ENCODE results near the gene LMCD1.
A peak's percentile ranks its signal among the peaks of the same experiment; 100 is the strongest.

LMCD1 gene

DNA sequence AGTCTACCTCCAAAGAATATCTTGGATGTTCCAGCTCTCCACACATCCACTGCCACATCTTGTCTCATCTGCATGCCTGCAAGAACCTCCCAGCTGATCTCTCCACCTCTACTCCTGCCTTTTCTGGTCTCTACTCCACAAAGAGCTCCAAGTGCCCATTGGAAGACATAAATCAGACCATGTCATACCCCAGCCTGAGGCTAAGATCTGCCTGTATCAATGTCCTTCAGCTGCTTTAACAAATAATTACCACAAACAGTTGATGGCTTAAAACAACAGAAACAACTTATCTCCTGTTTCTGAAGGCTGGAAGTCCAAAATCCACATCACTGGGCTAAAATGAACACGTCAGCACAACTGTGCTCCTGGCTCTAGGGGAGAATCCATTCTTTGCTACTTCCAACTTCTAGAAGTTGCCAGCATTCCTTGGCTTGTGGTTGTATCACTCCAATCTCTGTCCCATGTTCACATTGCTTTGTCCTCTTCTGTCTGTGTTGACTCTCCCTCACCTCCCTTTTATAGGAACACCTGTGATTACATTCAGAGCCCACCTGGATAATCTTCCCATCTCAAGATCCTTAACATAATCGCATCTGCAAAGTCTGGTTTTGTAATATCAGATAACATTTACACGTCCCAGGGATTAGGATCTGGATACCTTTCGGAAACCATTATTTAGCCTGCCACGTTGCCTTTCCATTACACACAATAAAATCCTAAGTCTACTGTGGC lies 17.0 kb upstream of the LMCD1 start:
- DNase-seq (ENCODE audit: low read depth in 2 of 2), result no peak

GRCh38 chr3:8485141-8485870 lies 16.3 kb upstream of the LMCD1 start:
- DNase-seq (ENCODE audit: low read depth in 2 of 2), result no peak

- no peak for DNase-seq (ENCODE audit: low read depth in 2 of 2)
Observed at GRCh38 chr3:8485943-8486342, 15.7 kb upstream of the LMCD1 start.

- no peak for DNase-seq (ENCODE audit: low read depth in 2 of 2)
Observed at GRCh38 chr3:8486434-8486833, 15.2 kb upstream of the LMCD1 start.

GRCh38 chr3:8486936-8487335 lies 14.7 kb upstream of the LMCD1 start:
- DNase-seq (ENCODE audit: low read depth in 2 of 2), result no peak

GRCh38 chr3:8488411-8488810 lies 13.2 kb upstream of the LMCD1 start:
- no peak for DNase-seq (ENCODE audit: low read depth in 2 of 2)

DNA sequence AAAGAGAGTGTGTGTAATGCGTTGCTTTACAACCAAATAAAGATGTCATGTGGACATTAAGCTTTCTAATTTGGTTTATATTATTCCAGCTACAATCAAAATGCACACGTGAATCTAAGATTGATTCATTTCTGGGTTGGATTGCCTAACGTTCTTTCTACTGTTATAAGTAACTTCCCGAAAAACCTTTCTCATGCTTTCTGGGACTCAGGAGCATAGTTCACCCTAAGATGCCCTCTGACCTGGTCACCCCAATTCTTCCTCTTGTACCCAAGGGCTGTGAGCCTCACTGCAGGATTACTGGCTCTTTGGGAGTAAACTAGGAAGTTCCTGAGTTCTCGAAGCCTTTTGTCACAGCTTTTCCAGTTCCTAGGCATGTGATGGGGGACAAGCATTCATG lies 12.7 kb upstream of the LMCD1 start:
- no peak for DNase-seq (ENCODE audit: low read depth in 2 of 2)

GRCh38 chr3:8489278-8489792 lies 12.3 kb upstream of the LMCD1 start:
- DNase-seq (ENCODE audit: low read depth in 2 of 2), result no peak

DNA sequence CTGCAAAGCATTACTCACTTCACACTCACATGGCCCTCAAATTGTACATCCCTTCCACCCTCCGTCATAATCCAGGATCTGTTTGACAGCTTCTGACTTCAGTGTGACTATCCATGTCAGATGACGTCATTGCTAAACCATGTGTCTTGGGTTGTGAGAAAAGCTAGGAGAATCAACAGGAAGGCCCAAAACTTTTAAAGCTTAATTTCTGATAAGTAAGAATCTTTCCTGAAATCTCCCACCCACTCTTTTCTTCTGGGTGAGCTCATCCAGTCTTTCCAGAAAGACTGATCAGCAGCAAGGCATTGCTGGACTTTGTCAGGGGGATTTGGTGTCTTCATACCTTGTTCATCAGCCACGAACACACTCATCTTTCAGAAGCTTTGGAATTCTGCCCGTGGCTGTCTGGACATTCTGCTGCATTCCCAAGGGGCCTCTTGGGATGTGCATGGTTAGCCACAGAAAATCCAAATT lies 11.5 kb upstream of the LMCD1 start:
- no peak for DNase-seq (ENCODE audit: low read depth in 2 of 2)

GRCh38 chr3:8491271-8492144 lies 10.1 kb upstream of the LMCD1 start:
- DNase-seq (ENCODE audit: low read depth in 2 of 2), result no peak

- no peak for DNase-seq (ENCODE audit: low read depth in 2 of 2)
Observed at GRCh38 chr3:8492744-8493511, 8.7 kb upstream of the LMCD1 start.

DNA sequence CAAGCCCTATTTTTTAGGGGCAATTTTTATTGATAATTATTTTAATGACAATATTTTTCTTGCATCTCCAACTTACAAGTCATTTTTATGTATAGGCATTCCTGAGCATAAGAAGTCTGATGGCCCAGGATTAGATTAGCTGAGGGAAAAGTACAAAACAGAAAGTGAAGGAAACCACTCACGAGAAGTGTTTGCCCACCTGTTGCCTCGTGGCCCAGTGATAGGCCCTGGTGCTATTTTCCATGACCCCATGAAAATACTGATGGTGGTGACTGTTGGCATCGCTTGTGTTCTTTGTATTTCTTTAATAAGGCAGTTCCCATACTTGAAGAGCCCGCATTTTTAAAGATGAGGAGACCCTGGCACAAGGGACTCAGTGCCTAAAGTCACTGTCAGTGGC lies 7.9 kb upstream of the LMCD1 start:
- DNase-seq (ENCODE audit: low read depth in 2 of 2), result no peak

GRCh38 chr3:8494327-8494726 lies 7.3 kb upstream of the LMCD1 start:
- DNase-seq (ENCODE audit: low read depth in 2 of 2), result no peak

DNA sequence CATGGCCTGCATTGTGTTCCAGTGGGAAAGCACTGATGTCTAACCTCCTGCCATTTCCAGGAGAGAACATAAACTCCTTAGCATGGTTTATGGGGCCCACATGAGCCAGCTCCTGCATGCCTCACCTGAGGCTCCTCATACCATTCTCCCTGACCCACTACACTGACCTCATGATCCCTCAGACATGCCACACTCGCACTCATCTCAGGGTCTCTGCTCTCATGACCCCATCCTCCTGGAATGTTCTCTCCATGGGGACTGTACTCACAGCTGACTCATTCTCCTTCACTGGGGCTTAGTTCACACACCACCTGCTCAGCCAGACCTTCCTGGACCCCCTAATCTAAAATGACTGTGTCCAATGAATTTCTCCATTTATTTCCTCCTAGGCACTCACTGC lies 4.0 kb upstream of the LMCD1 start:
- DNase-seq (ENCODE audit: low read depth in 2 of 2), result no peak

GRCh38 chr3:8499181-8499611 lies 2.4 kb upstream of the LMCD1 start:
- DNase-seq (ENCODE audit: low read depth in 2 of 2), result no peak

DNA sequence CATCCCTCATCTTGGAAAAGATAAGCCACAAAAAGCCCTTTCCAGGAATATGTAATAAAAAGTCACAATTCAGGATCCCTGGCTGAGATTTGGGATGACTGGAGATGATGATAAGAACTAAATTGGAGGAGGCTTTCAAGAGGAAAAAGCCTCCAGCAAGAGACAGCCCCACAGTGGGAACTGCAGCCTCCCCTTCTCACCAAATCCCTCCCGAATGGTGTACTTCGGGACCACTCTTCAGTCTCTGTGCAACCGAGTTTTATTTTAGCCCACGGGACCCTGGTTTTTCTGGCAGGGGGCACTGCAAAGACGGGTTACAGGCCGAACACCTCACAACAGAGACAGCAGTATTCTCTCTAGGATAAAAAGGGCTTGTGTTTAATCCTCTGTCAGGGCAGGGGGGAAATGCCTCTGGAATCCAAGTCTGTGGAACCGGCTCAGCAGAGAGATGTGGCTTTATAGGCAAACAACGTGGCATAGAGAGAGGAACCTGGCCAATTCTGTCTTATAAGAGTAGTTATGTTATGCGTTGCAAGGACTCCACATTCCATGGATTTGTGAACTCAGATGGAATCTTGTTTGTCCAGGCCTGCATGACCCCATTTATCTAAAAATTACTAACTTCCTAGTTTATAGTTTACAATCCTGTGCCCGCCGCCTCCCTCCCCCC lies 1.2 kb upstream of the LMCD1 start:
- DNase-seq (ENCODE audit: low read depth in 2 of 2), result no peak

DNA sequence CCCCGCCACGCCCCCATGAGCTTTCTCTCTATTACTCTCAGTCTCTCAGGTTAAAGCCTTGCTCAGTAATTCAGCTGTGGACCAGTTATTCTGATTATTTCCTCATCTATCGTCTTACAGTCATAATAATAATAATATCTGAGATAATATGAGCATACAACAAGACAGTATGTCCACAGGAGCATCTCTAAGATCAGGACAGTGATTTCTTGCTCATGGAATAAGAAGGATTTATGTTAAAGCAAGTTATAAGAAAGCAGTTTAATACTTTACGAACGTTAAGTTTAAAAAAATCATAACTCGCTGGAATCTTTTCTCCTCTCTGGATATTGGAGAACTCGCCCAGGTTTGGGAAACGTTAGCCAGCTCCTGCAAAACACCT lies 643 bp upstream of the LMCD1 start:
- no peak for DNase-seq (ENCODE audit: low read depth in 2 of 2)

DNA sequence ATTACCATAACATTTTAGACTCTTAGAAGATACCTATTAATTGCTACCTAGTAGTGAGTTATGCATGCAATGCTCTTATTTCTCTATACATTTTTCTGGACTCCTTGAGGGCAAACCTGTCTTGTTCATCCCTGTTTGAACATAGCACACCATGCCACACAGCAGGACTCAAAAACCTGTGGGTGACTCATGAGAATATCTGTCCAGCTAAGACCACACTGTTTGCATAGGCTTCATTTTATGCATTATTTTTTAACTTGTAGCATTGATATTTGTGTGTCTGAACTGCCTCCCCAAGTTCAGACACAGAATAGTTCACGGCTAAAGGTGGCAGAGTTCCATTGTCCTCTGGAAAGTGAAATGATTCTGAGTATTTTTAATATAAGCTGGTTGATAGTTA lies 1.8 kb downstream of the LMCD1 start:
- DNase-seq (ENCODE audit: low read depth in 2 of 2), result no peak

DNA sequence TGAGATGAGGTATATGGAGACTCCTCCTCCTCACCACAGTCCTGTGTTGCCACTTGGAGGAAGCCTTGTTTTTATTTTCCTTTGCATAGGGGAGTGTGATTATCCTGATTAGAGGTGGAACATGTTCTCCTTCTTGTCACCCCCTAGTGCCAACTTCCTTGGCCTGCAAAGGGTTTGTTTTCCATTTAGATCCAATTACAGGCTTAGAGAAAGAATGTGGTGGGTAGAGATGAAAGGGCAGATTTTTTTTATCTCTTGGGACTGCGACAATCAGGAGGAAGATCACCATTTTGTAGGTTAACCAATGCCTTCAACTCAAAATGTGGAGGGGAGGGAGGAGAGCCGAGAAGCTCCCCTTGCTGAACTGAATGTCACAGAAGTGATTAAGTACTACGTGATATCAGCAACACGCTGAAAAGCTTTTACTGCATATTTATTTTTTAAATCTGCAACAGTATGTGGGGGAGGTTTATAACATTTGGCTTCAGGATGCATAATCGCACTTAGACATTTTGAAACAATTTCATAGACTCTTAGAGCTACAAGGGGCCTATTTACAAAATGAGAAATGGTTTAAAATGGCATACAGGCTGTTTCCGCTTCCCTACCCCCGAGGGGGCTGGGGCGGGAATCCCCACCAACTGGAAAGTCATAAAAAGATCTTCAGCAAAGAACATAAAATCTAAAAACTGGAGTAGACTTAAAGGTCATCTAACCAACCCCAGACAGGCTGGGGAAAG lies 2.4 kb downstream of the LMCD1 start:
- DNase-seq (ENCODE audit: low read depth in 2 of 2), result peak in 1 of 2 experiments; percentile 3

DNA sequence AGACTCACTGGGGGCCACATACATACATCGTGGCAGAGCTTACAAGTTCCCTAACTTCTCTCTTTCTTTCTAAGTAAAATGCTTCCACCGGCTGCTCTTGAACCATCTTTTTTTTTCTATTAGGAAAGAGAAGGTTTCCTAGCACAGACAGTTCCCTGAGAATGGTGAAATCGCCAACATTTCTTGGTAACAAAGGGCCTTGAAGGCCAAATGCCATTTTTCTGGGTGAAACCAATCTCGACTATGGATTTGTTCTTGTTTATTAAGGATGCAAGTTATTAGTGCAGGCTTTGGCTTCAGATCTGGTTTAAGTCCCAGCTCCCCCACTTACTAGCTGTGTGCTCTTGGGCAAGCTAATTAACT lies 3.0 kb downstream of the LMCD1 start:
- DNase-seq (ENCODE audit: low read depth in 2 of 2), result no peak
